ENCODE results near the gene SLC17A5.
"Not testable (repeated sequence)": the region's sequence is repeated elsewhere in the genome, so short reads cannot be mapped to it uniquely, and the experiment has no call there.

Gene SLC17A5

DNA sequence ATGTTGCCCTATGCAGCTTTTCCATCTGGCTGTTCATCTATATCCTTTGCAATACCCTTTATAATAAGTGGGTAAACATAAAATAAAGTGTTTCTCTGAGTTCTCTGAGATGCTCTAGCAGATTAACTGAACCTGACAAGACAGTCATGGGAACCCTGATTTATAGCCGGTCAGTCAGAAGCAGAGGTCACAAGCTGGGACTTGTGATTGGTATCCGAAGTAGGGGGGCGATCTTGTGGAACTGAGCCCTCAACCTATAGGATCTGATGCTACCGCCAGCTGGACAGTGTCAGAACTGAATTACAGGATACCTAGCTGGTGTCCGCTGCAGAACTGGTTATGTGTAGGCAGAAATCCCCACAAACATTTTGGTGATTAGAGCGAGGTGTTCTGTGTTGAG lies 39.0 kb downstream of the SLC17A5 start:
- DNase-seq, result no peak

DNA sequence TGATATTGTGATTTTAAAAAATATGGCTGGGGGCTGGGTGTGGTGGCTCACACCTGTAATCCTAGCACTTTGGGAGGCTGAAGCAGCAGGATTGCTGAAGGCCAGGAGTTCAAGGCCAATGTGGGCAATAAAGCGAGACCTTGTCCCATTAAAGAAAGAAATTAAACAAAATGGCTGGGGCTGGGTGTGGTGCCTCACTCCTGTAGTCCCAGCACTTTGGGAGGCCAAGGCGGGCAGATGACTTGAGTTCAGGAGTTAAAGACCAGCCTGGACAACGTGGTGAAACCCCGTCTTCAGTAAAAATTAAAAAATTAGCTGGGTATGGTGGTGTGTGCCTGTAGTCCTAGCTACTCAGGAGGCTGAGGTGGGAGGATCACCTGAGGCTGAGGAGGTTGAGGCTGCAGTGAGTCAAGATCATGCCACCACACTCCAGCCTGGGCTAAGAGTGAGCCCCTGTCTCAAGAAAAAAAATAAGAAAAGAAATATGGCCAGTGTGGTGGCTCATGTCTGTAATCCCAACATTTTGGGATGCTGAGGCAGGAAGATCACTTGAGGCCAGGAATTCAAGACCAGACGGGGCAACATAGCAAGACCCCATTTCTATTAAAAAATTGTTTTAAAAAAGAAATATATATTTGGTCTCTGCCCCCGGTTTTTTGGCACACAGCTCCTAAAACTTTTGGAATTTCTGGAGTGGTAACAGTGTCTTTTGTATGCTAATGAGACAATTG lies 39.8 kb downstream of the SLC17A5 start:
- no peak for DNase-seq

DNA sequence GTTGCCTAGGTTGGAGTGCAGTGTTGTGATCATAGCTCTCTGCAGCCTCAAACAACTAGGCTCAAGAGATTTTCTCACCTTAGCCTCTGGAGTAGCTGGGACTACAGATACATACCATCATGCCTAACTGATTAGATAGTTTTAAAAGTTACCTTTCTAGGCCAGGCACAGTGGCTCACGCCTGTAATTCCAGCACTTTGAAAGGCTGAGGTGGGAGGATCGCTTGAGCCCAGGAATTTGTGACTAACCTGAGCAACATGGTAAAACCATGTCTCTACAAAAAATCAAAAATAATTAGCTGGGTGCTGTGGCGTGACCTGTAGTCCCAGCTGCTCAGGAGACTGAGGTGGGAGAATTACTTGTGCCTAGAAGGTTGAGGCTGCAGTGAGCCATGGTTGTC lies 41.2 kb downstream of the SLC17A5 start:
- no peak for DNase-seq

DNA sequence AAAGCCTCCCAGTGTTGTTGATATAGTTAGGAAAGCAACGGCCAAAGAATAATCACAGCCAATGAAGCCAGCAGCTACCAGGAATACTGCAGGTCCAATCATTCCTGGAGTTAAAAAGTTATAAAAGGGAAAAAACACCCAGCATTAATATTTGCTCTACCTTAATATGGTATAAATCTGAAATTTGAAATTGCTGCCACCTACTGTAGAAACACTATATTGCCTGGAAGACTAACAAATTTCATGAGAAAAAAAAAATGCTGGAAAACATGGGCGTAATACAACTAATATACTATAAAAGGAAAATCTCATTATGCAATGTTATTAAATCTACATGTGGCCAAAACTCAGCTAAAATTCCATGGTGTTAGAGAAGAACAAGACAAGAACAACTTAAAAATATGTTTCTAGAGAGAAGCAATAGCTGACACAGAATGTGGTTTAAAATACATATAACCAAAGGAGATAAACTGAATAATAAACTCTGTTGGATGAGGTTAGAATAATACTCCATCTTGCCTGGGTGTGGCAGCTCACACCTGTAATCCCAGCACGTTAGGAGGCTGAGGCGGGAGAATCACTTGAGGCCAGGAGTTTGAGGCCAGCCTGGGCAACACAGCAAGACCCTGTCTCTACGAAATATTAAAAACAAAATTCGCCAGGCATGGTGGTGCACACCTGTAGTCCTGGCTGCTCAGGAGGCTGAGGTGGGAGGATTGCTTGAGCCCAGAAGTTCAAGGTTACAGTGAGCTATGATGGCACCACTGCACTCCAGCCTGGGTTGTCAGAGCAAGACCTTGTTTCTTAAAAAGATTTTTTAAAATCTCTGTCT lies 43.1 kb downstream of the SLC17A5 start:
- peak; percentile 62 for DNase-seq

DNA sequence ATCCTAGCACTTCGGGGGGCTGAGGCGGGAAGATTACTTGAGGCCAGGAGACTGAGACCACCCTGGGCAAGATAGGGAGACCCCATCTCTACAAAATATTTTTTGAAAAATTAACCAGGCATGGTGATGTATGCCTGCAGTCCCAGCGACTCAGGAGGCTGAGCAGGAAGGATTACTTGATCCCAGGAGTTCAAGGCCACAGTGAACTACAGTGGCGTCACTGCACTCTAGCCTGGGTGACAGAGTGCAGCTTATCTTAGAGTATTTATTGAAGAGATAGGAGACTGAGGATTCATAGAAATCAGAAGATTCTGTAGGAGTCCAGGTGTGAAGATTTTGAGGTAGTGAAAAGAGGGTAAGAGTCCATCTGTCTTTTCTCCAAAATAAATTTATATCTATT lies 45.0 kb downstream of the SLC17A5 start:
- no peak for DNase-seq

DNA sequence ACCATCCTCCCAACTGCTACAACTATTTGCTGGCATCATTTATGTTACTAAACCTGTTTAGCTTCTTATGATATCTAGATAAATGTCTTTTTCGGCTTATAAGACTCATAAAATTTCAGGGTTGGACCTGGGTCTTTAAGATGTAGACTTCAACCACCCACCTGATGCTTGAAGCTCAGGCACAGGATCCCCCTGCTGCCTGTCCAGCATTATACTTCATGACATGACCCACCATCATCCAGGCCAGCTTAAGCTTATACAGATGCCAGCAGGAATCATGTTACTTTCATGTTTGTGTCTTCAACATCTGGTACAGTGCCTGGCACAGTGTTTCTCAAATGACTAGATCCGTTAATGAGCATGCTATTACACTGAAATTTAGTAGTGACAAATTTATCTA lies 47.4 kb downstream of the SLC17A5 start:
- no peak for DNase-seq

DNA sequence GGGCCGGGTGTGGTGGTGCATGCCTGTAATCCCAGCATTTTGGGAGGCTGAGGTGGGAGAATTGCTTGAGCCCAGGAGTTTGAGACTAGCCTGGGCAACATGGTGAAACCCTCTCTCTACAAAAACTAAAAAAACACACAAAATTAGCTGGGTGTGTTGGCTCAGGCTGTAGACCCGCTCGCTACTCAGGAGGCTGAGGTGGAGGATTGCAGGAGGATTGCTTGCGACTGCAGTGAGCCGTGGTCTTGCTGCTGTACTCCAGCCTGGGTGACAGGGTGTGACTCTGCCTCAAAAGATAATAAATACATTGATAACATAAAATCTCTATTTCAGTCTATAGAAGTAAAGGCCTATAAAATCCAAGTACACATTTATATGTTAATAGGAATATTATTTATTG lies 49.3 kb downstream of the SLC17A5 start:
- DNase-seq, result no peak

DNA sequence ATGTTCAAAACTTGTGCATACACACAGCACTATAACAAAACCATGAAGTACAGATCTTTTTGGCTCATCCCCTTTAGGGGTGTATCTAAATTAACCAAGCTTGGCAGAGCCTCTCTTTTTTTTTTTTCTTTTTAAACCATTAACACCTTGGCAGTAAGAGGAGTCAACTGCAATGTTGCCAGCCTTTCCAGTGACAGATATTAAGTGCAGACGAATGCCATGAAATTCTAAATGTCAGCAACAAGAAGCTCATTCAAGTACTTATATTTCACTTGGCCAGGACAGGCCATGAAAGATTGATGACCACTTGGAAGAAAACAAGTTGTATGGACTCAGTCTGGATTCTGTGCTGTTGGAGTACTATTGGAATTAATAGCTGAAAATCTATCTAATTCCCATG lies 49.8 kb downstream of the SLC17A5 start:
- no peak for DNase-seq

DNA sequence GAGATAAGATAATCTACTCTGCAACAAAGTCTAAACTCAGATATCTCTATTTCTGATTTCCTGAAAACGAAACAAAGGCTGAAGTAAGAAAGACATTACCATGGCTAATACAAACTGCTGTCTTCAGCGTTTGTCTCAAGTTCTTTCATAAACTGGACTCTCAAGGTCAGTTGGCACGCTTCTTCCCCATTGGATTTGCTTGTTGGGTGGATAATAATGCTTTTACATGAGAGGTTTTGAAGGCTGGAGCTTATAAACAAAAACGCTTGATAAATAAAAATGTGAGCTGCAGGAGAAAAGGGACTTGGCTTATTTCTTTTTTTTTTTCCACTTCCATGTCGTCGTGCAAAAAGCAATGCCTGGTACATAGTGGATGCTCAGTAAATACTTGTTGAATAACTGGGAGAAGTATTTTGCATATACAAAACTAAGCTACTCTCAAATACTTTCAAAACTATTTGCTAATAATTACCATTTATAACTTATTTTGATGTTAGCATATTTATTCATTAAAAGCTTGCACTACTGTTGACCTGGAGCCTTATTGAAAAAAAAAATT lies 67.3 kb downstream of the SLC17A5 start:
- DNase-seq, result no peak

DNA sequence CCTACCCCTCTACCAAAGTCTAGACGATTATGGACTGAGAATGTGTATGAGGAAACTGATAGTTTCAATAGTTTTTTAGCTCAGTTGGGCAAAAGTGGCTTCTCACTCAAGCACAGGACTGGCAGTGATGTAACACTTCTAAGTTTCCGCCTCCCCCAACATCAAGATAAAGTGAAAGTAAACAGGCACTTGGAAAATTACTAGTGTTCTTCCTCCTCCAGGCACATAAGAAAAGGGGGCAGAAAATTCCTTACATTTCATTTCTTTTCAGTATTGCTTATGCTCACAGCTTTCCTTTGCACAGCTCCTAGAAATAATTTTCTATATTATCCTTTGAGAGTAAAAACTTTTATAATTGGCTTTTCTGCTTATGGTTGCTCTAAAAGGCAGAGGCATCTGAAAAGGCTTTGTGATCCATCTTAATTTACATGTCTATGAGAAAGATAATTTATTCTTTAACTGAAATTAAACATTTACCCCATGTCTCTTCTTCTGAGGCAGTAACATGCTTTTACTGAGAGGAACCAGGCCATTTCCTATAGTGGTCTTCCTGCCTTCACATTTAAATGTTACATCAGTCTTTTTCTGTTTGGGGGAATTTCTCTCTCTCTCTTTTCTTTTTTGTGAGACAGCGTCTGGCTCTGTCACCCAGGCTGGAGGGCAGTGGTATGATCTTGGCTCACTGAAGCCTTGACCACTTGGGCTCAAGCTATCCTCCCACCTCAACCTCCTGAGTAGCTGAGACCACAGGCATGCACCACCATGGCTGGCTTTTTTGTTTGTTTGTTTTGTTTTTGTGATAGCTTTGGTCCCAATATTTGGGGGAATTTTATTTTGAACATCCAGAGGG lies 68.0 kb downstream of the SLC17A5 start:
- DNase-seq, result peak; percentile 84

DNA sequence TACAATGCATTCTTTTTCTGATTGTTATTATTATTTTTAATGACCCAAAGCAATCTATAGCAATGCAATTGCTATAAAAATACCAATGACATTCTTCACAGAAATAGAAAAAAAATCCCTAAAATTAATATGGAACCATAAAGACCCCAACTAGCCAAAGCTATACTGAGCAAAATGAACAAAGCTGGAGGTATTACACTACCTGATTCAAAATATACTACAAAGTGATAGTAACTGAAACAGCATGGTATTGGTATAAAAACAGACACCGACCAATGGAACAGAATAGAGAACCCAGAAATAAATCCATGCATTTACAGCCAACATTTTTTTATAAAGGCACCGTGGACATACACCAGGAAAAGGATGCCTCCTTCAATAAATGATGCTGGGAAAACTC lies 72.5 kb downstream of the SLC17A5 start:
- DNase-seq, result no peak

DNA sequence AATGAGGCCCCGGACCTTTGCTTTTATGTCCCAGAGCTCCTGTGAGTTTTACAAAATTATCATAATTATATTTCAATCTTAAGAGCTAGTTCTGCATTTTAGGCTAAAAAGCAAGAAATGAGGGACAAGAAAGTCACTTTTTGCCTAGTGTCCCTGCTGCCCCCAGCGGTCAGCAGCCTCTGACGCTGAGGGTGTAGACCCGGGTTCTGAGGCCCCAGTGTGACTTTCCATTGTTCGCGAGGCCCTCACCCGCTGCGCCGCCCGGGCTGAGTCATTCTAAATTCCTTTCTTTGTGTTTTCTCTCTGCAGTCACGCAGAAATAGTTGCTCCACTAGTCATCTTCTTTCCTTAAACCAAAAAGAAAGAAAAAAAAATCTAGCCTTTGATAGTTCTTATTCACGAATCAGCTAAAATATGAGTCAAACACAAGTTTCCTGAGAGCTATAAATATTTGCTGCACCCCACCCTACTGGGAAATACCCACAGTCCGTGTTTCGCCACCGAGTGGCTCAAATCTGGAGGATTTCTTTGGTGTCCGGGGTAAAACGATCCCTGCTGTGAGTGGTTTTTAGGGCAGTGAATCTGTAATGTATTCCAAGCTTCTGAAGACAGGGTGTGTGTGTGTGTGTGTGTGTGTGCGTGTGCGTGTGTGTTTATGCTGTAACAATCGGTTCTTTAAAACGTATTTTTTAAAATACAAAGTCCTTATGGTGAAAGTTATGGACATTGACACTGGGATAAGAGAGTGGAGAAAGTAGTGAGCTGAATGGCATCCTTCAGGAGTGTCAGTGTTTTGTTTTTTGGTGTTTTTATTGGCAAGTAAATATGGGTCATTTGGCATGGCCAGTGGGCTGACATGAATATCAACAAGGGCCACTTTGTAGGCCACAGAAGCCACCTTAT lies 73.3 kb downstream of the SLC17A5 start:
- DNase-seq, result peak; percentile 99

DNA sequence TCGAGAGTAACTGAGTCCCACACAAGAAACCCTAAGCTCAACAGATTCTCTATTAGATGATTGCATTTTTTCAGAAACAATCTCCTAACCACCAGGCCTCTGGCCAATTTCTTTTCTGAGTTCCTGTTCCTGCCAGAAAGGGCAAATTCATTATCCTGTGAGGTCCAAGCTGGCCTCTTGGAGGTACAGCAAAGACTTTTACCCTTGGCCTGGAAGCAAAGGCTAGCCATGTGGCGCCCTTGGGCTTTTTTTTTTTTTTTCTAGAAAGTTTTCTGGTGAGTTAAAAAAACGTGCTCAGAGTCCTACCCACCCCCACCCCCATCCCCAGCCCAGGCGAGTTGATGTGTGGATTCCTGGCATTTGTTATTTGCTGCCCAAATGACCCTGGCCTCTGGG lies 73.9 kb downstream of the SLC17A5 start:
- peak; percentile 90 for DNase-seq

DNA sequence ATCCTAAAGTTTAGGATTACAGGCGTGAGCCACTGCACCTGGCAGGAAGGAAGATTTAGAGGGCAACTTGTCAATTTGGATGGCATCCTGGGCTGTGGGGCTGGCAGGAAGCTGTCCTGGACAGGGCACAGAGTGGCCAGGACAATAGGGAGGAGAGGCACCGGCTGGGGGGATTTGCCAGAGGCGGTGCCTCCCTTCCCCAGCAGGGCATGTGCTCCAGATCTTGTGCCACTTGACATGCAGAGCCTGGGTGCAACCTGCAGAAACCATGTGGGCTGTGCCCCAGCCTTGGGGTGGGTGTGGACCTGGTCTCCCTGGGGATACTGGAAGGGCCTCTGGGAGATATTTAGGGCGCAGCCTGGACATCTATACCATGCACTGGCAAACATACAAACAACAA lies 74.4 kb downstream of the SLC17A5 start:
- DNase-seq, result peak; percentile 19

DNA sequence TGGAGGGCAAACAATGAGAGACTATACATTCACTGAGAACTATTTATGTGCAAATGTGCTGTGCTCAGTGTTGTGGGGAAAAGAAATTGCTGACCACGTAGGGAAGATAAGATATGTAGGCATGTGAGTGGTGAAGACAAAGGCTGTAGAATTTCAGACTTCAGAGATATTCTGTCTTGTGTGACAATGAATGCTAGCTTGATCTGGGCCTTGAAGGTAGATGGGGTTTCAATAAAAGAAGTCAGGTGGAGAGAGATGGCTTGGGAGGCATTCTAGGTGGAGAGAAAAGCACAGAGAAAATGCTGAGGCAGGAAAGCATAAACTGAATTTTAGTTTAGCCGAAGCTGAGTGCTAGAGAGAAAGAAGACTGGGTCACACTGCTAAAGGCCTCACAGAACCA lies 76.1 kb downstream of the SLC17A5 start:
- DNase-seq, result no peak

DNA sequence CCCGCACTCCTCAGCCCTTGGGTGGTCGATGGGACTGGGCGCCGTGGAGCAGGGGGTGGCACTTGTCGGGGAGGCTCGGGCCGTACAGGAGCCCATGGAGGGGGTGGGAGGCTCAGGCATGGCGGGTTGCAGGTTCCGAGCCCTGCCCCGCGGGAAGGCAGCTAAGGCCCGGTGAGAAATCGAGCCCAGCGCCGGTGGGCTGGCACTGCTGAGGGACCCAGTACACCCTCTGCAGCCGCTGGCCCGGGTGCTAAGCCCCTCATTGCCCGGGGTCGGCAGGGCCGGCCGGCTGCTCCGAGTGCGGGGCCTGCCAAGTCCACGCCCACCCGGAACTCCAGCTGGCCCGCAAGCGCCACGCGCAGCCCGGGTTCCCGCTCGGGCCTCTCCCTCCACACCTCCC lies 81.3 kb downstream of the SLC17A5 start:
- DNase-seq, result not testable (repeated sequence)

DNA sequence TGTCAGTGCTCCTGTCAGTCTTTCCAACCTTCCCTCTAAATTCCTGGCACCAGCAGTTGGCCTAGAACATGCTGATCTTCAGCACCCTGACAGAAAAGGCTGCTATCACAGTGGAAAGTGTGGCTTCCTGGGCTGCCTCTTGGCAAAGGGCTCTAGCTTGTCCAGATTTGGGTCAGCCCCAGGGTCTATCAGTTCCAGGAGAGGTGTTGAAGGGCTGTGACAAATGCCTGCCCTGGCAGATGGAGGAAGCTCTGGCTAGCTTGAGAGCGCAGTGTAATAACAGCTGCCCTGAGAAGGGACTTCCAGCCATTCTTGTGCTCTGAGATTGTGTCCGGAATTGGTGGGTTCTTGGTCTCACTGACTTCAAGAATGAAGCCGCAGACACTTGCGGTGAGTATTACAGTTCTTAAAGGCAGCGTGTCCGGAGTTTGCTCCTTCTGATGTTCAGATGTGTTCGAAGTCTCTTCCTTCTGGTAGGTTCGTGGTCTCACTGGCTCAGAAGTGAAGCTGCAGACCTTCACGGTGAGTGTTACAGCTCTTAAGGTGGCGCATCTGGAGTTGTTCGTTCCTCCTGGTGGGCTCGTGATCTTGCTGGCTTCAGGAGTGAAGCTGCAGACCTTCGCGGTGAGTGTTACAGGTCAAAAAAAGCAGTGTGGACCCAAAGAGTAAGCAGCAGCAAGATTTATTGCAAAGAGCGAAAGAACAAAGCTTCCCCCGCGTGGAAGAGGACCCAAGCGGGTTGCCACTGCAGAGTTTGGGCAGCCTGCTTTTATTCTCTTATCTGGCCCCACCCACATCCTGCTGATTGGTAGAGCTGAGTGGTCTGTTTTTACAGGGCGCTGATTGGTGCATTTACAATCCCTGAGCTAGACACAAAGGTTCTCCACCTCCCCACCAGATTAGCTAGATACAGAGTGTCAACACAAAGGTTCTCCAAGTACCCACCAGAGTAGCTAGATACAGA lies 82.3 kb downstream of the SLC17A5 start:
- not testable (repeated sequence) for DNase-seq

DNA sequence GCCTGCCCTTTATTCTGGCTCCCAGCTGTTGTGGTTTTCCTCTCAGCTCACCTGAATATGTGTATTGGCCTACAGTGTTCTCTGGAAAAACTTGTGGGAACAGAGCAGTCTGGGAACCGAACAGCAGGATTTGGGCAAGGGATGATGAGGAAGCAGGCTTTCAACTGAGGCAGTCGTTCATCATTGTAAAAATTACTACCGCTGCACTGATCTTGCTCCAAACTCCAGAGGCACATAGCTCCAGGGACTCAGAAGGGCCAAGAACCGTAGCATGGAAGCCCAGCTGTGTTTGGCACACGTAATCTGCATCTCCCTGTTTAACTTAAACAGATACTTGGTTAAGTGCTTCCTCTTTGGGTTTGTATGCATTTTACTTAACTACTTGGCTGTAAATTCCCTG lies 84.7 kb downstream of the SLC17A5 start:
- DNase-seq, result no peak

DNA sequence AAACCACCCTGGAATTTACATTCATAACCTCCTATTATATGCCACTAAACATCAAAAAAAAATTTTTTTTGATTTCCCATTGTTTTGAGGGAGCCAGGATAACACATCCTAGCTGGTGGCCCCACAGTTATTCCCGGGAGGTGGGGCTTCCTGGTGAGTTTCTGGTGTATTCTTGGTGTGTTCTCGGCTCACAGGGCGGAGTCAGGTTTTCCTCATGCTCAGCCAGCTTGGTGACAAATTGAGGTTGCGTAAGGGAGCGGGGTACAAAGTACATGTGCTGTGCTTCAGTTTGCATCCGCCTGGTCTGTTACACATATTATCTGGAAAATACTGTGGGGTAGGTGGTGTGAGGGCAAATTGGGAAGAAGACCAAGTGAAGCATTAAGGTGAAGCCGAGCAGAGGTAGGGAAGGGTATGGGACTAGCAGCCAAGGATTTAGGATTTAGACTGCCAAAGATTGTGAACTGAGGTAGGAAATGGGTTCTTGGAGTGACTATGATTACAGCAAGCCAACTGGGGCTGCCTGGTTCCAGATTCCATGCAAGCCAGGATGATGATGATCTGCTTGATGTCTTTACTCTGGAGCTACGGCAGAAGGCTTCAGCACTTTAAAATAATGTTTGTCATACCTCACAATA lies 86.7 kb downstream of the SLC17A5 start:
- DNase-seq, result peak; percentile 65

DNA sequence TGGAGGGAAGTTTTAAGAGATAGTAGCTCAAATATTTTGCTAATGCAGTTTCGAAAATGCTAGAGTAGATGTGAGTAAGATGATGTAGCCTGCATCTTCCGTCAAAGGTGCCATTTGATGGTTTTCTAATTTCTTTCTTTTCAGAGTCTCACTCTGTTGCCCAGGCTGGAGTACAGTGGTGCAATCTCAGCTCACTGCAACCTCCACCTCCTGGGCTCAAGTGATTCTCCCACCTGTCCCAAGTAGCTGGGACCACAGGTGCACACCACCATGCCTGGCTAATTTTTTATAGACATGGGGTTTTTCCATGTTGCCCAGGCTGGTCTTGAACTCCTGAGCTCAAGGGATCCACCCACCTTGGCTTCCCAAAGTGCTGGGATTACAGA lies 87.3 kb downstream of the SLC17A5 start:
- DNase-seq, result not testable (repeated sequence)

All from fibroblast of skin of back (primary cell).